K562 (cell line): ENCODE measurements around the gene DCAKD. TPM values are rescaled to one million over a fixed set of nuclear protein-coding genes. Genes with fewer than 3 reads are reported as not detected.

Experiments used
- BCOR ChIP-seq: fragments of 450-650 bp; IDR thresholded peaks from 2 replicates; pipeline ENCODE4 v1.6.1; 2016
- CTBP1 ChIP-seq: fragments of 450-650 bp; IDR thresholded peaks from 2 replicates; pipeline ENCODE4 v1.6.1; 2016; ENCODE audit warnings: borderline replicate concordance
- DMBX1 ChIP-seq: fragments of 250-450 bp; sonication (Bioruptor Pico); IDR thresholded peaks from 2 replicates; pipeline ENCODE4 v1.8.0; 2022; ENCODE audit warnings: inconsistent platforms, mild to moderate bottlenecking, moderate library complexity, borderline replicate concordance
- E2F6 ChIP-seq, 2 experiments: IDR thresholded peaks; 2 replicates each; pipeline ENCODE4 v1.6.1; 2011; ENCODE audit warnings: borderline replicate concordance in 1 of 2, control low read depth in 1 of 2, low read depth in 1 of 2, low read length in 1 of 2, mild to moderate bottlenecking in 1 of 2, mixed read lengths in 1 of 2, moderate library complexity in 1 of 2; ENCODE audit not compliant: insufficient read depth in 1 of 2, insufficient read length in 1 of 2, poor library complexity in 1 of 2, severe bottlenecking in 1 of 2; ENCODE audit errors: extremely low read depth in 1 of 2
- GATAD2B ChIP-seq: fragments of 450-650 bp; IDR thresholded peaks from 2 replicates; pipeline ENCODE4 v1.6.1; 2017; ENCODE audit warnings: mild to moderate bottlenecking, borderline replicate concordance
- KLF6 ChIP-seq: fragments of 250-450 bp; sonication (Bioruptor Pico); IDR thresholded peaks from 2 replicates; pipeline ENCODE4 v1.4.0; 2020; ENCODE audit warnings: mild to moderate bottlenecking, moderate library complexity, borderline replicate concordance
- MXI1 ChIP-seq: IDR thresholded peaks from 2 replicates; pipeline ENCODE4 v1.6.1; 2011; ENCODE audit warnings: low read depth, mild to moderate bottlenecking, improper control_type of control experiment, low read length
- NONO ChIP-seq, 2 experiments: fragments of 200-400 bp in 1 of 2; fragments of 450-650 bp in 1 of 2; formaldehyde crosslinking in 1 of 2; IDR thresholded peaks; 2 replicates each; pipeline ENCODE4 v1.6.1; 2017; ENCODE audit warnings: low read depth in 2 of 2, mild to moderate bottlenecking in 2 of 2, moderate library complexity in 2 of 2, low read length in 1 of 2
- POLR2H ChIP-seq: IDR thresholded peaks from 2 replicates; pipeline ENCODE4 v1.6.1; 2016; ENCODE audit warnings: missing genetic modification characterization, low read depth, mild to moderate bottlenecking, control low read depth, missing compliant biosample characterization, moderate library complexity
- STAT5B ChIP-seq: fragments of 250-450 bp; sonication (Bioruptor Pico); IDR thresholded peaks from 2 replicates; pipeline ENCODE4 v1.8.0; 2021; ENCODE audit warnings: mild to moderate bottlenecking, inconsistent platforms
- TOE1 ChIP-seq, 2 experiments: fragments of 450-650 bp in 1 of 2; sonication (generic) in 1 of 2; formaldehyde crosslinking in 1 of 2; IDR thresholded peaks; 2 replicates each; pipeline versions ENCODE4 v1.7.1 to v1.8.0; 2016 to 2022; ENCODE audit warnings: borderline replicate concordance in 2 of 2, mild to moderate bottlenecking in 2 of 2, antibody characterized with exemption in 1 of 2, inconsistent platforms in 1 of 2, low read depth in 1 of 2, missing genetic modification reagents in 1 of 2, moderate library complexity in 1 of 2
- YY1 ChIP-seq, 3 experiments: IDR thresholded peaks; 2 replicates each; pipeline ENCODE4 v1.6.1; 2011; ENCODE audit warnings: low read length in 2 of 3, mild to moderate bottlenecking in 2 of 3, moderate library complexity in 2 of 3, borderline replicate concordance in 1 of 3, control low read depth in 1 of 3, low read depth in 1 of 3; ENCODE audit not compliant: insufficient read depth in 3 of 3, insufficient replicate concordance in 2 of 3, control insufficient read depth in 1 of 3, insufficient read length in 1 of 3; ENCODE audit errors: extremely low read depth in 1 of 3
- ZFP91 ChIP-seq: sonication (generic); formaldehyde crosslinking; IDR thresholded peaks from 2 replicates; pipeline ENCODE4 v1.8.0; 2022; ENCODE audit warnings: mild to moderate bottlenecking, missing genetic modification reagents
- ZMIZ1 ChIP-seq, 2 experiments: fragments of 150-350 bp in 1 of 2; IDR thresholded peaks; 2 replicates each; pipeline ENCODE4 v1.6.1; 2012 to 2016; ENCODE audit warnings: low read depth in 2 of 2, low read length in 2 of 2, mild to moderate bottlenecking in 1 of 2, moderate library complexity in 1 of 2
- ZNF449 ChIP-seq: fragments of 250-450 bp; sonication (Bioruptor Pico); IDR thresholded peaks from 2 replicates; pipeline ENCODE4 v1.8.0; 2022; ENCODE audit warnings: moderate library complexity, mild to moderate bottlenecking, inconsistent platforms
- ZSCAN32 ChIP-seq: fragments of 450-650 bp; formaldehyde crosslinking; IDR thresholded peaks from 2 replicates; pipeline ENCODE4 v1.4.0; 2020; ENCODE audit warnings: mild to moderate bottlenecking, moderate library complexity
- polyA plus RNA-seq, 8 experiments: library from polyadenylated mRNA; depleted of rRNA in 4 of 8; stranded (reverse) in 5 of 8; unstranded in 3 of 8; fragments of >200 nt; fragmentation: Nextera tagmentation in 2 of 8; fragmentation: Illumina TruSeq in 1 of 8; extraction: Ambion mirVana in 2 of 8; extraction: Trizol in 1 of 8; gene quantifications; 2 replicates each; pipeline versions ENCODE4 v1.2.1 to v1.2.3, GENCODE V29; 2011 to 2014; ENCODE audit warnings: inconsistent platforms in 1 of 8, missing spikeins in 1 of 8
- total RNA-seq, 7 experiments: library from RNA; depleted of rRNA in 6 of 7; stranded (reverse); fragments of >200 nt in 6 of 7; fragmentation: Illumina TruSeq in 2 of 7; extraction: Trizol in 2 of 7; gene quantifications; 2 replicates each; pipeline versions ENCODE4 v1.2.1 to v1.2.3, GENCODE V29; 2011 to 2021; ENCODE audit warnings: low replicate concordance in 1 of 7

DCAKD gene
- total and polyA plus RNA-seq, 9 of the 15 experiments (the other 6 are each of a cell fraction or from before 2014, with no cell fraction given): 7.9 to 35.5 (median 21.4) TPM

GRCh38 chr17:45021607-45022287 lies 29.7 kb downstream of the DCAKD start (continued):
- 0 out of 2 replicates have a peak, but pooled peaks have one; percentile 30 for TF ChIP-seq KLF6
- TF ChIP-seq ZNF449 (CRISPR knock-in tag): no peak
- TF ChIP-seq ZSCAN32: peak; percentile 61; the same call in 1 of the 2 replicates
- no peak for TF ChIP-seq STAT5B (CRISPR knock-in tag)
- TF ChIP-seq YY1 (IDR thresholded peaks at IDR 0.05; ENCODE audit: borderline replicate concordance in 1 of 3, control insufficient read depth in 1 of 3, extremely low read depth in 1 of 3, insufficient read depth in 3 of 3, insufficient read length in 1 of 3, insufficient replicate concordance in 2 of 3, low read depth in 1 of 3, low read length in 2 of 3): peak in 2 of 3 experiments; percentile 57 to 60
- peak in 1 of 2 experiments; percentile 8; a peak in 1 of 4 replicates for TF ChIP-seq ZMIZ1 (IDR thresholded peaks at IDR 0.05; ENCODE audit: low read depth in 2 of 2, low read length in 2 of 2)
- no peak for TF ChIP-seq TOE1 (IDR thresholded peaks at IDR 0.05; ENCODE audit: borderline replicate concordance)
- TF ChIP-seq TOE1 (CRISPR knock-in tag; IDR thresholded peaks at IDR 0.05; ENCODE audit: borderline replicate concordance, low read depth): 0 out of 2 replicates have a peak, but pooled peaks have one; percentile 35
- TF ChIP-seq ZFP91 (CRISPR knock-in tag): no peak
- peak; percentile 91 for TF ChIP-seq GATAD2B
- TF ChIP-seq DMBX1 (CRISPR knock-in tag): peak; percentile 40; the same call in 1 of the 2 replicates
- peak; percentile 86 for TF ChIP-seq CTBP1
- TF ChIP-seq MXI1: no peak
- TF ChIP-seq NONO (IDR thresholded peaks at IDR 0.05; ENCODE audit: low read depth in 2 of 2, low read length in 1 of 2): peak in 1 of 2 experiments; percentile 80; a peak in 2 of 4 replicates
- TF ChIP-seq POLR2H: no peak
- TF ChIP-seq BCOR: peak; percentile 4; the same call in 1 of the 2 replicates
- TF ChIP-seq E2F6 (IDR thresholded peaks at IDR 0.05; ENCODE audit: borderline replicate concordance in 1 of 2, extremely low read depth in 1 of 2, insufficient read depth in 1 of 2, insufficient read length in 1 of 2, low read depth in 1 of 2, low read length in 1 of 2, poor library complexity in 1 of 2, severe bottlenecking in 1 of 2): peak; percentile 39 to 87
